Sigmoid colon (tissue), 7 donors: ENCODE measurements around the gene RPL22. TPM values are rescaled to one million over a fixed set of nuclear protein-coding genes. Genes with fewer than 3 reads are reported as not detected.

Experiments
- DNase-seq: peaks from one replicate; pipeline ENCODE4 v3.0.0-alpha.2; 2019
- H3K27ac ChIP-seq, 4 donors: fragments of 200-600 bp; sonication (generic); one replicate each; pipeline ENCODE4 v1.5.1; 2016 to 2019; ENCODE audit warnings: mild to moderate bottlenecking in 1 of 4
- H3K27me3 ChIP-seq, 3 donors: fragments of 200-600 bp; sonication (generic); one replicate each; pipeline ENCODE4 v1.5.1; 2019; ENCODE audit warnings: mild to moderate bottlenecking in 1 of 3
- H3K36me3 ChIP-seq, 4 donors: fragments of 200-600 bp; sonication (generic); one replicate each; pipeline ENCODE4 v1.5.1; 2016 to 2019
- H3K4me1 ChIP-seq, 4 donors: fragments of 200-600 bp; sonication (generic); one replicate each; pipeline ENCODE4 v1.5.1; 2017 to 2019
- H3K4me3 ChIP-seq, 4 donors: fragments of 200-600 bp; sonication (generic); one replicate each; pipeline ENCODE4 v1.5.1; 2017 to 2019; ENCODE audit warnings: mild to moderate bottlenecking in 2 of 4, moderate library complexity in 1 of 4
- H3K9me3 ChIP-seq, 4 donors: fragments of 200-600 bp in 3 of 4; sonication (generic) in 3 of 4; one replicate each; pipeline versions ENCODE4 v1.5.1 to v1.6.1; 2013 to 2019
- EP300 ChIP-seq, 4 donors: sonication (generic); formaldehyde crosslinking; IDR thresholded peaks; one replicate each; pipeline ENCODE4 v1.6.1; 2017; ENCODE audit warnings: antibody characterized with exemption in 4 of 4
- POLR2A ChIP-seq, 2 donors: fragments of 450-650 bp; IDR thresholded peaks; one replicate each; pipeline ENCODE4 v1.6.1; 2016; ENCODE audit warnings: antibody characterized with exemption in 2 of 2, mild to moderate bottlenecking in 2 of 2, moderate library complexity in 2 of 2
- POLR2AphosphoS5 ChIP-seq, 4 donors: sonication (generic); formaldehyde crosslinking; IDR thresholded peaks; one replicate each; pipeline ENCODE4 v1.6.1; 2017; ENCODE audit warnings: antibody characterized with exemption in 4 of 4
- WGBS, 2 donors: extraction: QIAGEN DNeasy Blood & Tissue Kit; methylation state at CpG; one replicate each; pipeline ENCODE4 v1.1.7; 2013; 5-methylcytosine and 5-hydroxymethylcytosine counted together
- intact Hi-C: fragments of 100-400 bp; cut with DNase I; formaldehyde crosslinking; loops from one replicate; pipeline ENCODE4 v1.15.1; 2023
- polyA plus RNA-seq, 3 donors: library from polyadenylated mRNA; stranded (reverse); fragments of 200-250 nt; gene quantifications; one replicate each; pipeline ENCODE4 v1.2.3, GENCODE V29; 2013
- total RNA-seq, 4 donors: library from RNA; depleted of rRNA; stranded (reverse); fragments of >200 nt; gene quantifications; one replicate each; pipeline ENCODE4 v1.1.0, GENCODE V29; 2016
- TF ChIP-seq, protein P1 (sequence below), 4 experiments: fragments of 450-650 bp in 3 of 4; fragments of 200-600 bp in 1 of 4; IDR thresholded peaks; one replicate each; pipeline ENCODE4 v1.5.1; 2016 to 2019; ENCODE audit warnings: antibody characterized with exemption in 4 of 4, mild to moderate bottlenecking in 3 of 4, moderate library complexity in 2 of 4
- donor health status: healthy with polysubstance abuse.
- donor health status: Bipolar disorder and iron deficiency.
- donor health status: healthy.

The RPL22 gene
- total and polyA plus RNA-seq, 7 donors, result 166 to 443 (median 267) TPM

DNA sequence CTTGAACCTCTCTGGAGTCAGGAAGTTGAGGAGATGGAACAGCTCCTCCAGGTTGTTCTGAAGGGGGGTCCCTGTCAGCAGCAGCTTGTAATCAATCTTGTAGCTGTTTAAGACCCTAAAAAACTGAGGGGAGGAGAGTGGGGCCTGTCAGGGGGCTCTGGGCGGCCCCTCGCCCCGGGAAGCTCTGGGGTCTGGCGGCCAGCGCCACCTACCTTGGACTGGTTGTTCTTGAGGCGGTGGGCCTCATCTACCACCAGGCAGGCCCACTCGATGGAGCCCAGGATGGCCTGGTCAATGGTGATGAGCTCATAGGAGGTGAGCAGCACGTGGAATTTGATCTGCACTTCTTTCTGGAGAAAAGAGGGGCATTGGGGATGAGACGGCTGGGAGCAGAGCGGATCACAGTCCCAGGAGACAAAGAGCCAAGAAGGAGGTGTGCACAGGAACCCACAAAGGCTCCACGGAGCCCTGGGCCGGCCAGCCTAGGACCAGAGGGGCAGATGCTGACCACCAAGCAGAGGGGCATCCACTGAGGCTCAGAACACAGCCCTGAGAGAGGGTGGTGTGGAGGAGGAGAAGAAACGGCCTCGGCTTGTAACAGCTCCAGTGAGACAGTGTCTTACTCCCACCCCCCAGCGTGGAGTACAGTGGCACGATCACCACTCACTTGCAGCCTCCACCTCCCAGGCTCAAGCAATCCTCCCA is 62.7 kb downstream of the RPL22 start:
- H3K27ac ChIP-seq, result no peak overlapping the region
- H3K27me3 ChIP-seq, result no peaks in the 10 kb centered on the region
- WGBS, 2 donors, result 86% methylated on average over 16 of the region's 16 CpGs
- TF ChIP-seq, protein P1, sequence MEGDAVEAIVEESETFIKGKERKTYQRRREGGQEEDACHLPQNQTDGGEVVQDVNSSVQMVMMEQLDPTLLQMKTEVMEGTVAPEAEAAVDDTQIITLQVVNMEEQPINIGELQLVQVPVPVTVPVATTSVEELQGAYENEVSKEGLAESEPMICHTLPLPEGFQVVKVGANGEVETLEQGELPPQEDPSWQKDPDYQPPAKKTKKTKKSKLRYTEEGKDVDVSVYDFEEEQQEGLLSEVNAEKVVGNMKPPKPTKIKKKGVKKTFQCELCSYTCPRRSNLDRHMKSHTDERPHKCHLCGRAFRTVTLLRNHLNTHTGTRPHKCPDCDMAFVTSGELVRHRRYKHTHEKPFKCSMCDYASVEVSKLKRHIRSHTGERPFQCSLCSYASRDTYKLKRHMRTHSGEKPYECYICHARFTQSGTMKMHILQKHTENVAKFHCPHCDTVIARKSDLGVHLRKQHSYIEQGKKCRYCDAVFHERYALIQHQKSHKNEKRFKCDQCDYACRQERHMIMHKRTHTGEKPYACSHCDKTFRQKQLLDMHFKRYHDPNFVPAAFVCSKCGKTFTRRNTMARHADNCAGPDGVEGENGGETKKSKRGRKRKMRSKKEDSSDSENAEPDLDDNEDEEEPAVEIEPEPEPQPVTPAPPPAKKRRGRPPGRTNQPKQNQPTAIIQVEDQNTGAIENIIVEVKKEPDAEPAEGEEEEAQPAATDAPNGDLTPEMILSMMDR (IDR thresholded peaks at IDR 0.05), result no peak
- TF ChIP-seq EP300 (IDR thresholded peaks at IDR 0.05) (no peak), POLR2A (IDR thresholded peaks at IDR 0.05) (no peak), POLR2AphosphoS5 (IDR thresholded peaks at IDR 0.05) (no peak)
- DNase-seq, result peak; percentile 39
- no peaks in the 10 kb centered on the region for H3K4me1 ChIP-seq
- intact Hi-C loops, result no loop called here
- H3K4me3 ChIP-seq, result no peak overlapping the region
- H3K9me3 ChIP-seq, result peaks cover 0 to 5% (median 0%) of the 10 kb centered on the region in 4 donors
- no peaks in the 10 kb centered on the region for H3K36me3 ChIP-seq

Other genes with a start within 250 kb of the RPL22 start
- 10 to 100 TPM in 2 of 4 donors, 1 to 10 TPM in 2; 4.9 to 12.2 (median 8.8) TPM for gene NPHP4, start 207.2 kb downstream of the RPL22 start, total RNA-seq
- 1 to 10 TPM in 2 of 3 donors, under 1 TPM in 1; 0.60 to 6.3 (median 1.2) TPM for gene NPHP4, start 207.2 kb downstream of the RPL22 start, polyA plus RNA-seq
- gene KCNAB2, start 153.7 kb downstream of the RPL22 start, total RNA-seq, result 1 to 10 TPM; 6.8 to 9.0 (median 7.7) TPM
- gene KCNAB2, start 153.7 kb downstream of the RPL22 start, polyA plus RNA-seq, result 10 to 100 TPM in 1 of 3 donors, 1 to 10 TPM in 2; 3.0 to 23.5 (median 4.9) TPM
- gene CHD5, start 19.3 kb downstream of the RPL22 start, total RNA-seq, result 1 to 10 TPM in 3 of 4 donors, under 1 TPM in 1; 0.49 to 2.8 (median 1.5) TPM
- under 1 TPM in 1 of 3 donors, not detected in 2; 0.80 TPM for gene CHD5, start 19.3 kb downstream of the RPL22 start, polyA plus RNA-seq
- gene RNF207, start 6.5 kb upstream of the RPL22 start, total RNA-seq, result 10 to 100 TPM in 3 of 4 donors, 1 to 10 TPM in 1; 7.8 to 19.1 (median 16.1) TPM
- gene RNF207, start 6.5 kb upstream of the RPL22 start, polyA plus RNA-seq, result 10 to 100 TPM in 1 of 3 donors, 1 to 10 TPM in 2; 5.3 to 24.3 (median 7.2) TPM
- 10 to 100 TPM; 39.2 to 64.9 (median 55.6) TPM for gene ICMT, start 36.4 kb upstream of the RPL22 start, total RNA-seq
- 10 to 100 TPM; 19.2 to 34.1 (median 20.3) TPM for gene ICMT, start 36.4 kb upstream of the RPL22 start, polyA plus RNA-seq
- gene HES3, start 44.6 kb upstream of the RPL22 start, total RNA-seq, result not detected
- gene HES3, start 44.6 kb upstream of the RPL22 start, polyA plus RNA-seq, result not detected
- gene GPR153, start 61.5 kb upstream of the RPL22 start, total RNA-seq, result 10 to 100 TPM in 1 of 4 donors, 1 to 10 TPM in 3; 3.7 to 11.4 (median 4.7) TPM
- gene GPR153, start 61.5 kb upstream of the RPL22 start, polyA plus RNA-seq, result 10 to 100 TPM; 10.8 to 32.4 (median 22.9) TPM
- gene ACOT7, start 194.2 kb upstream of the RPL22 start, total RNA-seq, result 10 to 100 TPM; 17.9 to 26.5 (median 22.2) TPM
- gene ACOT7, start 194.2 kb upstream of the RPL22 start, polyA plus RNA-seq, result 10 to 100 TPM; 54.7 to 81.0 (median 78.8) TPM
- not detected for gene HES2, start 220.3 kb upstream of the RPL22 start, total RNA-seq
- 10 to 100 TPM; 10.7 to 27.0 (median 19.9) TPM for gene HES2, start 220.3 kb upstream of the RPL22 start, polyA plus RNA-seq
- gene ESPN, start 225.2 kb upstream of the RPL22 start, total RNA-seq, result 1 to 10 TPM in 1 of 4 donors, under 1 TPM in 1, not detected in 2; 0.55 to 1.3 TPM
- gene ESPN, start 225.2 kb upstream of the RPL22 start, polyA plus RNA-seq, result 100 to 1,000 TPM in 2 of 3 donors, 10 to 100 TPM in 1; 86.5 to 202 (median 117) TPM